22Rv1 (cell line): ENCODE data around the gene PLXDC2.

Experiments
- ZFX ChIP-seq: fragments of 450-650 bp; IDR thresholded peaks from 2 replicates; pipeline ENCODE4 v1.6.1; 2017; ENCODE audit warnings: antibody characterized with exemption, borderline replicate concordance
- TF ChIP-seq, protein P1 (sequence below): fragments of 450-650 bp; IDR thresholded peaks from 2 replicates; pipeline ENCODE4 v1.5.1; 2017; ENCODE audit warnings: mild to moderate bottlenecking

DNA sequence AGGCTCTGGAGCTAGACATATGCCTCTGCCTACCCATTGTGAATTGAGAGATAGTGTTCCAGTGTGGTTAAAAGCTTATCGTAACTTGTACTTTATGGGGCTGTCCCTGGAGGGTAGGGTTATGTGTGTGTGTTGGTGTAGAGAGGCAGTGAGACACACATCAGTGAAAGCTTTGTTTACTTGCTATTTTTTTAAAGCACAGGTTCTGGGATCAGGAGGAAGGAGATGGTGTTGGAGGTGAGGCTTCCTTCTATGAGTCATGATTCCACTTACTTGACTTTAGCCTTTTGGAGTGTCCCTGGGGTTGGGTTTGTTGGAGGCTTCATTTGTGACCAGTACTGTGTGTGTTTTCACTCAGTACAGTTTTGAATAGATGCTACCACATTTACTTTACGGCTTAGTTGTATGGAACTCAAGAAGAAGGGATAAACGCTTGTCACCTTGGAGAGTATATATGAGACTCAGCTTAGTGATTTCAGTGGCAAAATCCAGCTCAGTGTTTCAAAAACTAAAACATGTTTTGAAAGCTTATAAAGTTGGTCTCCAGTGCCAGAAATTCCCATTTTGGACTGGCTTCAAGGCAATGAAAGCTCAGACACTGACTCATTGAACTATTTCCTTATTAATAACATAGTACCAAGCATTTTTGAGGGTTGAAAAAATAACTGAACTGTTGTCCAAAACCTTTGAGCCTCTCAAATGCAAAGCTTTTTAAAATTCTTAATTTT is 106.2 kb downstream of the PLXDC2 start:
- TF ChIP-seq, protein P1, sequence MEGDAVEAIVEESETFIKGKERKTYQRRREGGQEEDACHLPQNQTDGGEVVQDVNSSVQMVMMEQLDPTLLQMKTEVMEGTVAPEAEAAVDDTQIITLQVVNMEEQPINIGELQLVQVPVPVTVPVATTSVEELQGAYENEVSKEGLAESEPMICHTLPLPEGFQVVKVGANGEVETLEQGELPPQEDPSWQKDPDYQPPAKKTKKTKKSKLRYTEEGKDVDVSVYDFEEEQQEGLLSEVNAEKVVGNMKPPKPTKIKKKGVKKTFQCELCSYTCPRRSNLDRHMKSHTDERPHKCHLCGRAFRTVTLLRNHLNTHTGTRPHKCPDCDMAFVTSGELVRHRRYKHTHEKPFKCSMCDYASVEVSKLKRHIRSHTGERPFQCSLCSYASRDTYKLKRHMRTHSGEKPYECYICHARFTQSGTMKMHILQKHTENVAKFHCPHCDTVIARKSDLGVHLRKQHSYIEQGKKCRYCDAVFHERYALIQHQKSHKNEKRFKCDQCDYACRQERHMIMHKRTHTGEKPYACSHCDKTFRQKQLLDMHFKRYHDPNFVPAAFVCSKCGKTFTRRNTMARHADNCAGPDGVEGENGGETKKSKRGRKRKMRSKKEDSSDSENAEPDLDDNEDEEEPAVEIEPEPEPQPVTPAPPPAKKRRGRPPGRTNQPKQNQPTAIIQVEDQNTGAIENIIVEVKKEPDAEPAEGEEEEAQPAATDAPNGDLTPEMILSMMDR = no peak
- TF ChIP-seq ZFX = no peak
